SU-DHL-6 (cell line): ENCODE results near the gene WWOX.

ENCODE experiments used
- EZH2phosphoT487 ChIP-seq: fragments of 200-600 bp; sonication (generic), shearing (Covaris generic); conservative IDR thresholded peaks from 2 replicates; pipeline ENCODE4 v1.6.1; 2018; ENCODE audit warnings: mild to moderate bottlenecking, antibody characterized with exemption, low read length, moderate library complexity, mixed read lengths
- TF ChIP-seq, protein P1 (sequence below): fragments of 200-600 bp; sonication (generic); IDR thresholded peaks from one replicate; pipeline ENCODE4 v1.5.1; 2017; ENCODE audit warnings: antibody characterized with exemption, mild to moderate bottlenecking, low read length, moderate library complexity; ENCODE audit not compliant: insufficient read depth, poor library complexity, severe bottlenecking

GRCh38 chr16:78195797-78196196 is 96.3 kb downstream of the WWOX start:
- TF ChIP-seq, protein P1, sequence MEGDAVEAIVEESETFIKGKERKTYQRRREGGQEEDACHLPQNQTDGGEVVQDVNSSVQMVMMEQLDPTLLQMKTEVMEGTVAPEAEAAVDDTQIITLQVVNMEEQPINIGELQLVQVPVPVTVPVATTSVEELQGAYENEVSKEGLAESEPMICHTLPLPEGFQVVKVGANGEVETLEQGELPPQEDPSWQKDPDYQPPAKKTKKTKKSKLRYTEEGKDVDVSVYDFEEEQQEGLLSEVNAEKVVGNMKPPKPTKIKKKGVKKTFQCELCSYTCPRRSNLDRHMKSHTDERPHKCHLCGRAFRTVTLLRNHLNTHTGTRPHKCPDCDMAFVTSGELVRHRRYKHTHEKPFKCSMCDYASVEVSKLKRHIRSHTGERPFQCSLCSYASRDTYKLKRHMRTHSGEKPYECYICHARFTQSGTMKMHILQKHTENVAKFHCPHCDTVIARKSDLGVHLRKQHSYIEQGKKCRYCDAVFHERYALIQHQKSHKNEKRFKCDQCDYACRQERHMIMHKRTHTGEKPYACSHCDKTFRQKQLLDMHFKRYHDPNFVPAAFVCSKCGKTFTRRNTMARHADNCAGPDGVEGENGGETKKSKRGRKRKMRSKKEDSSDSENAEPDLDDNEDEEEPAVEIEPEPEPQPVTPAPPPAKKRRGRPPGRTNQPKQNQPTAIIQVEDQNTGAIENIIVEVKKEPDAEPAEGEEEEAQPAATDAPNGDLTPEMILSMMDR, result no peak
- no peak for TF ChIP-seq EZH2phosphoT487
